ENCODE measurements around the gene TDRD7. TPM values are rescaled to one million over a fixed set of nuclear protein-coding genes. Genes with fewer than 3 reads are reported as not detected.
"Not testable (repeated sequence)": the region's sequence is repeated elsewhere in the genome, so short reads cannot be mapped to it uniquely, and the experiment has no call there.

The TDRD7 gene
- total RNA-seq, 4 donors from 2014 or later: 4.2 to 13.0 (median 8.3) TPM

- WGBS: 64% methylated on average over 1 of the region's 1 CpG
- no peak for DNase-seq (ENCODE audit: low spot score in 2 of 2)
Observed at GRCh38 chr9:97484134-97484533, 72.2 kb downstream of the TDRD7 start.

DNA sequence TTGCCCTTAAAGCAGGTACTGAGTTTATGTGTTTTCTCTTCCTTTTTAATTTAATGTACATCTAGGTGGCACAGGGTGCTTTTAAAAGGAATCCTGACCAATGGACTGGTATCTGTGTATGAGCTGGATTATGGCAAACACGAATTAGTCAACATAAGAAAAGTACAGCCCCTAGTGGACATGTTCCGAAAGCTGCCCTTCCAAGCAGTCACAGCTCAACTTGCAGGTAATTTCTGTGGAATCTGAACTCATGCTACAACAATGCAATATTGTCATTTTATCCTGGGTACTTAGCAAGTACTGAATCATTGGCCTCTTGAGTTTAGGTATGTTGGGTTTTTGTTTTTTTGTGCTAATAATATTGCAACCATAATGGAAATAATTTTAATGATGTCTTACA lies 75.2 kb downstream of the TDRD7 start:
- no peak overlapping the region for H3K27ac ChIP-seq
- 96% methylated on average over 2 of the region's 2 CpGs for WGBS

More at GRCh38 chr9:97484134-97484533, 72.2 kb downstream of the TDRD7 start:
- no peak for TF ChIP-seq CTCF (IDR thresholded peaks at IDR 0.05)
- no peaks in the 10 kb centered on the region for H3K27me3 ChIP-seq
- H3K4me3 ChIP-seq: no peak overlapping the region
- H3K4me1 ChIP-seq: no peaks in the 10 kb centered on the region
- H3K27ac ChIP-seq: no peak overlapping the region
- peaks cover 33% of the 10 kb centered on the region for H3K36me3 ChIP-seq
- H3K9me3 ChIP-seq: no peaks in the 10 kb centered on the region

DNA sequence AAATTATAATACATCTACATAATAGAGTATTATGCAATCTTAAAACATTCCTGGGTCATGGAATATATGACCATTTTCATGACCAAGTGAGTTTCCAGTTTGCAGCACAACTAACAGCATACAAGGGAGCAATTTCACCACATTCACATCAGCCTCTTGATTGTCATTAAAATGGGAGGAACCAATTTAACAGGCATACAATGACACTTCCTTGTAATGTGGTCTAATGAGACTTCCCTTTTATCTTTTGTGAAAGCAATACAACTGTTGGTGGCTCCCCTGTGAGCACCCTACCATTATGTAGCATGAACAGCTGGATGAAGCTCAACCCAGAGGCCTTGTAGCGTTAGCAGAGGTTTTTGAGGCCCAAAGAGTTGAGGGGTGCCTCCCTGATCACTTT lies 76.0 kb downstream of the TDRD7 start:
- Histone ChIP-seq H3K36me3 (peaks cover 21% of the 10 kb centered on the region), H3K4me1 (no peaks in the 10 kb centered on the region), H3K27ac (no peak overlapping the region), H3K9me3 (no peaks in the 10 kb centered on the region), H3K27me3 (no peaks in the 10 kb centered on the region), H3K4me3 (no peak overlapping the region)
- TF ChIP-seq EP300 (IDR thresholded peaks at IDR 0.05): no peak
- no peak for TF ChIP-seq CTCF (IDR thresholded peaks at IDR 0.05)
- no peak for TF ChIP-seq POLR2A (IDR thresholded peaks at IDR 0.05)
- no peak for TF ChIP-seq POLR2AphosphoS5 (IDR thresholded peaks at IDR 0.05)
- 94% methylated on average over 1 of the region's 1 CpG for WGBS
- DNase-seq (ENCODE audit: low spot score in 2 of 2): no peak

More for the DNA sequence above, 75.2 kb downstream of the TDRD7 start:
- Histone ChIP-seq H3K4me1 (no peaks in the 10 kb centered on the region), H3K9me3 (no peaks in the 10 kb centered on the region), H3K27me3 (no peaks in the 10 kb centered on the region), H3K4me3 (no peak overlapping the region), H3K36me3 (peaks cover 26% of the 10 kb centered on the region)
- TF ChIP-seq POLR2A (IDR thresholded peaks at IDR 0.05) (no peak), POLR2AphosphoS5 (IDR thresholded peaks at IDR 0.05) (no peak), CTCF (IDR thresholded peaks at IDR 0.05) (no peak), EP300 (IDR thresholded peaks at IDR 0.05) (no peak)
- no peak for DNase-seq (ENCODE audit: low spot score in 2 of 2)

DNA sequence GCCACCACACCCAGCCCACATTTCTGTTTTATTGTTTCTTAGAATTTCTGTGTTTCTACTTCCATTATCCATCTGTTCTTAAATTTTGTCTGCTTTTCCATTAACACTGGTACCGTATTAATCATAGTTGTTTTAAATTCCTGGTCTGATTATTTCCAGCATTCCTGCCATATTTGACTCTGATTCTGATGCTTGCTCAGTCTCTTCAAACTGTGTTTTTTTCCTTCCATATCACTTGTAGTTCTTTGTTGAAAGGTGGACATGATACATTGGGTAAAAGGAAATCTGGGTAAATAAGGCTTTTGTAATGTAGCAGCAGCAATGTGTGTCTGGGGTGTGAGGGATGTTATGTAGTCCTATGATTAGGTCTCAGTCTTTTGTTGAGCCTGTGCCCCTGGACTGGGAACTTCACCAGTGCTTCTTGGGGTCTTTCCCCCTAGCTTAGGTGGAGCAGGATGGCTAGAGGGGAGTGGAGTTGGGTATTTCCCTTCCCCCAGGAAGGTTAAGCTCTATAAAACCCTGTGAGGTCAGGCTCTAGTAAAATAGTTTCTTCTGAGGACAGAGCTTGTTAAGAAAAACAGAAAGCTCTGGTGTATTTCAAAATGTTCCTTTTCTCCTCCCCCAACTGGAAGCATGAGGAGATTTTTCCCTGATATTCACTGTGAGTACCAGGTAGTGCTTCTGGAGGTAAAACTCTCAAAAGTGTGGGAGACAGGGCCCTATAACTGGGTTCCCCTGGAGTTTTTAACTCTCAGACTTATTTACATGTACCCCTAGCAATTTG lies 79.5 kb downstream of the TDRD7 start:
- Histone ChIP-seq H3K36me3 (peaks cover 27% of the 10 kb centered on the region), H3K4me3 (no peak overlapping the region), H3K27me3 (no peaks in the 10 kb centered on the region), H3K4me1 (no peaks in the 10 kb centered on the region), H3K27ac (no peak overlapping the region), H3K9me3 (no peaks in the 10 kb centered on the region)
- no peak for DNase-seq (ENCODE audit: low spot score in 2 of 2)
- WGBS: 93% methylated on average over 1 of the region's 1 CpG
- TF ChIP-seq CTCF (IDR thresholded peaks at IDR 0.05) (no peak), EP300 (IDR thresholded peaks at IDR 0.05) (no peak), POLR2A (IDR thresholded peaks at IDR 0.05) (no peak), POLR2AphosphoS5 (IDR thresholded peaks at IDR 0.05) (no peak)

DNA sequence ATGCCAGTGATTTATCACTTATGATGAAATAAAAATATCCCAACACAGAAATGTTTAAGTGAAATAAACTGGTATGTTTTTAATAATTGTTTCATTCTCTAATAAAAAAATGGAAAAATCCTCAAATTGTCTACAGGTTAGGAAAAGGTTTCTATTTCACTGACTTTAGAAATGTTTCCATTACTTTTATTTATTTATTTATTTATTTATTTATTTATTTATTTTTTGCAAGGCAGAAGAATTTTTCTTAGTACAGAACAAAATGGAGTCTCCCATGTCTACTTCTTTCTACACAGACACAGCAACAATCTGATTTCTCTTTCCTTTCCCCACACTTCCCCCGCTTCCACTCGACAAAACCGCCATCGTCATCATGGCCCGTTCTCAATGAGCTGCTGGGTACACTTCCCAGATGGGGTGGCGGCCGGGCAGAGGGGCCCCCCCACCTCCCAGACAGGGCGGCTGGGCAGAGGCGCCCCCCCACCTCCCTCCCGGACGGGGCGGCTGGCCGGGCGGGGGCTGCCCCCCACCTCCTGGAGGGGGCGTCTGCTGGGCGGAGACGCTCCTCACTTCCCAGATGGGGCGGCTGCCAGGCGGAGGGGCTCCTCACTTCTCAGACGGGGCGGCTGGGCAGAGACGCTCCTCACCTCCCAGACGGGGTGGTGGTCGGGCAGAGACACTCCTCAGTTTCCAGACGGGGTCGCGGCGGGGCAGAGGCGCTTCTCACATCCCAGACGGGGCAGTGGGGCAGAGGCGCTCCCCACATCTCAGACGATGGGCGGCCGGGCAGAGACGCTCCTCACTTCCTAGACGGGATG lies 85.9 kb downstream of the TDRD7 start:
- Histone ChIP-seq H3K4me1 (peaks cover 20% of the 10 kb centered on the region), H3K27me3 (peaks cover 16% of the 10 kb centered on the region)
- 91% methylated on average over 10 of the region's 36 CpGs for WGBS
- H3K36me3 ChIP-seq; DNase-seq (ENCODE audit: low spot score in 2 of 2); H3K27ac ChIP-seq; H3K4me3 ChIP-seq; H3K9me3 ChIP-seq: not testable (repeated sequence)

DNA sequence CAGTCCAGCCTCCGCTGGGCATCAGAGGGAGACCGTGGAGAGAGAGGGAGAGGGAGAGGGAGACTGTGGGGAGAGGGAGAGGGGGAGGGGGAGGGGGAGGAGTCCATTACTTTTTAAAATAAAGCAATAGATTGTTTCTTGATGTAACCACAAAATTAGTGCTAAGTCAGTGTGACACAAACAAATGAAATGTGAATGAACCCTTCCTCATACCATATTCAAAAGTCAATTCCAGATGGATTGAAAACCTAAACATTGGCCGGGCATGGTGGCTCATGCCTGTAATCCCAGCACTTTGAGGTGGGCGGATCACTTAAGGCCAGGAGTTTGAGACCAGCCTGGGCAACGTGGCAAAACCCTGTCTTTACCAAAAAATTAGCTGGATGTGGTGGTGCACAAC lies 87.0 kb downstream of the TDRD7 start:
- not testable (repeated sequence) for H3K27ac ChIP-seq; H3K36me3 ChIP-seq; H3K4me3 ChIP-seq; DNase-seq (ENCODE audit: low spot score in 2 of 2); H3K9me3 ChIP-seq
- H3K27me3 ChIP-seq: peaks cover 25% of the 10 kb centered on the region
- WGBS: 90% methylated on average over 5 of the region's 5 CpGs
- peaks cover 30% of the 10 kb centered on the region for H3K4me1 ChIP-seq
